Measurements from ENCODE around the gene ZNF667. TPM values are rescaled to one million over a fixed set of nuclear protein-coding genes. Genes with fewer than 3 reads are reported as not detected.

The ZNF667 gene
- polyA plus RNA-seq, 1 donor from 2014 or later = 19.6 TPM

- TF ChIP-seq, protein P1, sequence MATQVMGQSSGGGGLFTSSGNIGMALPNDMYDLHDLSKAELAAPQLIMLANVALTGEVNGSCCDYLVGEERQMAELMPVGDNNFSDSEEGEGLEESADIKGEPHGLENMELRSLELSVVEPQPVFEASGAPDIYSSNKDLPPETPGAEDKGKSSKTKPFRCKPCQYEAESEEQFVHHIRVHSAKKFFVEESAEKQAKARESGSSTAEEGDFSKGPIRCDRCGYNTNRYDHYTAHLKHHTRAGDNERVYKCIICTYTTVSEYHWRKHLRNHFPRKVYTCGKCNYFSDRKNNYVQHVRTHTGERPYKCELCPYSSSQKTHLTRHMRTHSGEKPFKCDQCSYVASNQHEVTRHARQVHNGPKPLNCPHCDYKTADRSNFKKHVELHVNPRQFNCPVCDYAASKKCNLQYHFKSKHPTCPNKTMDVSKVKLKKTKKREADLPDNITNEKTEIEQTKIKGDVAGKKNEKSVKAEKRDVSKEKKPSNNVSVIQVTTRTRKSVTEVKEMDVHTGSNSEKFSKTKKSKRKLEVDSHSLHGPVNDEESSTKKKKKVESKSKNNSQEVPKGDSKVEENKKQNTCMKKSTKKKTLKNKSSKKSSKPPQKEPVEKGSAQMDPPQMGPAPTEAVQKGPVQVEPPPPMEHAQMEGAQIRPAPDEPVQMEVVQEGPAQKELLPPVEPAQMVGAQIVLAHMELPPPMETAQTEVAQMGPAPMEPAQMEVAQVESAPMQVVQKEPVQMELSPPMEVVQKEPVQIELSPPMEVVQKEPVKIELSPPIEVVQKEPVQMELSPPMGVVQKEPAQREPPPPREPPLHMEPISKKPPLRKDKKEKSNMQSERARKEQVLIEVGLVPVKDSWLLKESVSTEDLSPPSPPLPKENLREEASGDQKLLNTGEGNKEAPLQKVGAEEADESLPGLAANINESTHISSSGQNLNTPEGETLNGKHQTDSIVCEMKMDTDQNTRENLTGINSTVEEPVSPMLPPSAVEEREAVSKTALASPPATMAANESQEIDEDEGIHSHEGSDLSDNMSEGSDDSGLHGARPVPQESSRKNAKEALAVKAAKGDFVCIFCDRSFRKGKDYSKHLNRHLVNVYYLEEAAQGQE (IDR thresholded peaks at IDR 0.05; ENCODE audit: borderline replicate concordance) = no peak
These were observed 27.4 kb upstream of the ZNF667 start (continued) for GRCh38 chr19:56504581-56504980.

- no peaks in the 10 kb centered on the region for H4K20me1 ChIP-seq (ENCODE audit: insufficient read depth)
- no peak overlapping the region for H3K4me3 ChIP-seq (ENCODE audit: low read length)
- TF ChIP-seq RAD21 (conservative IDR thresholded peaks at IDR 0.05) = no peak
- TF ChIP-seq SMC3 (conservative IDR thresholded peaks at IDR 0.05; ENCODE audit: poor library complexity) = no peak
- no peak for TF ChIP-seq MXI1 (conservative IDR thresholded peaks at IDR 0.05; ENCODE audit: poor library complexity, severe bottlenecking)
- no peak for TF ChIP-seq POLR2AphosphoS5 (IDR thresholded peaks at IDR 0.05)
- TF ChIP-seq EP300 (conservative IDR thresholded peaks at IDR 0.05; ENCODE audit: poor library complexity, severe bottlenecking) = no peak
- no peak for TF ChIP-seq EZH2 (IDR thresholded peaks at IDR 0.05; ENCODE audit: borderline replicate concordance, insufficient read depth, low read length, poor library complexity, severe bottlenecking)
- TF ChIP-seq CTCF (IDR thresholded peaks at IDR 0.05; ENCODE audit: poor library complexity, severe bottlenecking) = no peak
- no peak for TF ChIP-seq TAF1 (IDR thresholded peaks at IDR 0.05; ENCODE audit: low read depth)
- TF ChIP-seq, protein P1 (IDR thresholded peaks at IDR 0.05; ENCODE audit: borderline replicate concordance) = no peak
- H3K9ac ChIP-seq (ENCODE audit: low read length) = no peak overlapping the region
- no peak overlapping the region for H2AFZ ChIP-seq (ENCODE audit: low read depth, low read length)
- H3K36me3 ChIP-seq (ENCODE audit: insufficient read depth, low read length) = no peaks in the 10 kb centered on the region
- H3K27ac ChIP-seq (ENCODE audit: low read length) = no peak overlapping the region
- H3F3A ChIP-seq (ENCODE audit: insufficient read depth, low read length, poor library complexity, severe bottlenecking) = no peaks in the 10 kb centered on the region
- peaks cover 8% of the 10 kb centered on the region for H3K79me2 ChIP-seq (replicated peaks; ENCODE audit: insufficient read depth, low read length)
- no peak overlapping the region for H3K4me2 ChIP-seq (ENCODE audit: low read length)
- no peaks in the 10 kb centered on the region for H3K27me3 ChIP-seq (ENCODE audit: insufficient read depth, low read depth, low read length)
- peaks cover 10% of the 10 kb centered on the region for H3K9me3 ChIP-seq (ENCODE audit: low read length)
- H3K9me2 ChIP-seq (ENCODE audit: insufficient read depth, low read length) = no peaks in the 10 kb centered on the region
These were observed 14.3 kb upstream of the ZNF667 start for GRCh38 chr19:56491399-56491798.

All from neural cell (in vitro differentiated cells).